Small intestine (tissue), 7 donors: ENCODE results near the gene SULT1A2. TPM values are rescaled to one million over a fixed set of nuclear protein-coding genes. Genes with fewer than 3 reads are reported as not detected.
"Not testable (repeated sequence)": the region's sequence is repeated elsewhere in the genome, so short reads cannot be mapped to it uniquely, and the experiment has no call there.

Experiments used
- DNase-seq, 2 donors: peaks; one replicate each; pipeline versions ENCODE4 v3.0.0 to v3.0.0-alpha.2; 2013
- FAIRE-seq: peaks from 2 replicates; lab custom pipeline; 2012; peaks lifted over from hg19 to GRCh38; lab: Jason Lieb, UNC
- H3K27ac ChIP-seq, 3 donors: one replicate each; pipeline ENCODE4 v1.5.1; 2013; ENCODE audit warnings: low read length in 2 of 3, mild to moderate bottlenecking in 2 of 3, control low read depth in 1 of 3, inconsistent platforms in 1 of 3, low read depth in 1 of 3, moderate library complexity in 1 of 3
- H3K27me3 ChIP-seq, 3 donors: one replicate each; pipeline ENCODE4 v1.6.1; 2013; ENCODE audit warnings: low read length in 3 of 3, inconsistent platforms in 1 of 3; ENCODE audit not compliant: control insufficient read depth in 3 of 3, insufficient read depth in 3 of 3
- H3K36me3 ChIP-seq, 3 donors: one replicate each; pipeline ENCODE4 v1.6.1; 2013; ENCODE audit warnings: low read length in 3 of 3, inconsistent platforms in 1 of 3, low read depth in 1 of 3, mild to moderate bottlenecking in 1 of 3, moderate library complexity in 1 of 3; ENCODE audit not compliant: control insufficient read depth in 3 of 3, insufficient read depth in 2 of 3
- H3K4me1 ChIP-seq, 3 donors: one replicate each; pipeline ENCODE4 v1.6.1; 2013; ENCODE audit warnings: low read length in 2 of 3, inconsistent platforms in 1 of 3, low read depth in 1 of 3, mild to moderate bottlenecking in 1 of 3, moderate library complexity in 1 of 3; ENCODE audit not compliant: control insufficient read depth in 3 of 3, insufficient read depth in 2 of 3
- H3K4me3 ChIP-seq, 3 donors: one replicate each; pipeline ENCODE4 v1.5.1; 2013; ENCODE audit warnings: low read length in 3 of 3, control low read depth in 1 of 3, inconsistent platforms in 1 of 3, low read depth in 1 of 3, mild to moderate bottlenecking in 1 of 3, moderate library complexity in 1 of 3
- H3K9me3 ChIP-seq, 2 donors: one replicate each; pipeline ENCODE4 v1.6.1; 2013; ENCODE audit warnings: low read depth in 1 of 2, low read length in 1 of 2; ENCODE audit not compliant: control insufficient read depth in 2 of 2, insufficient read depth in 1 of 2
- WGBS, 3 donors: extraction: QIAGEN DNeasy Blood & Tissue Kit; methylation state at CpG; one replicate each; pipeline ENCODE4 v1.1.7; 2013; 5-methylcytosine and 5-hydroxymethylcytosine counted together
- polyA plus RNA-seq, 4 donors: library from polyadenylated mRNA; stranded (reverse) in 3 of 4; unstranded in 1 of 4; fragments of 200-250 nt in 3 of 4; fragments of 120-200 nt in 1 of 4; gene quantifications; one replicate each; pipeline versions ENCODE4 v1.2.1 to v1.2.3, GENCODE V29; 2013
- donor health status: healthy with polysubstance abuse.
- donor health status: control.
- donor health status: control.
- donor health status: Bipolar disorder and iron deficiency.
- donor health status: healthy.

The SULT1A2 gene
- polyA plus RNA-seq, 4 donors: 6.5 to 321 (median 123) TPM

DNA sequence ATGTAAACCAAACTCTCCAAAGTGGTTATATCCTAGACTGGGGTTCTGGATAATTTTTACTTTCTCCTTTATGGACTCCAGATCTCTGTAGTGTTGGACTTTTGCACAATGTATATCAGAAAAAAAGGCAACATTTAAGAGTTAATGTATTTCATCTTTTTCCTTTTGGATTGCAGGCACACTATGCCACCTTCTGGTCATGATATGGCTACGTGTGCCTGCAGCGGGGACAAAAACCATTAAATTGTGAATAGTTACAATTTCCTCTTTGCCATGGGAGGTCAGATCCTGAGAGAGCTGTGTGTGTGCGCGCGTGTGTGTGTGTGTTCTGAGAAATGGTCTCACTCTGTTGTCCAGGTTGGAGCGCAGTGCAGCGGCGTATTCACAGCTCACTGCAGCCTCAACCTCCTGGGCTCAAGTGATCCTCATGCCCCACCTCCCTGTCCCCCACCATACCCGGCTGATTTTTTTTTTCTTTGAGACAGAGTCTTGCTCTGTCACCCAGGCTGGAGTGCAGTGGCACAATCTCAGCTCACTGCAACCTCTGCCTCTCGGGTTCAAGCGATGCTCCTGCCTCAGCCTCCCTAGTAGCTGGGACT lies 47.5 kb downstream of the SULT1A2 start:
- H3K9me3 ChIP-seq: no peaks in the 10 kb centered on the region
- H3K4me1 ChIP-seq: peaks cover 0 to 1% (median 0%) of the 10 kb centered on the region in 3 donors
- no peak overlapping the region for H3K27ac ChIP-seq
- H3K36me3 ChIP-seq: no peaks in the 10 kb centered on the region
- DNase-seq: peak; percentile 50 to 62
- no peak overlapping the region for H3K4me3 ChIP-seq
- no peaks in the 10 kb centered on the region for H3K27me3 ChIP-seq
- no peak for FAIRE-seq
- 34 to 50% (median 41%) methylated on average over 11 of the region's 11 CpGs for WGBS, 3 donors

DNA sequence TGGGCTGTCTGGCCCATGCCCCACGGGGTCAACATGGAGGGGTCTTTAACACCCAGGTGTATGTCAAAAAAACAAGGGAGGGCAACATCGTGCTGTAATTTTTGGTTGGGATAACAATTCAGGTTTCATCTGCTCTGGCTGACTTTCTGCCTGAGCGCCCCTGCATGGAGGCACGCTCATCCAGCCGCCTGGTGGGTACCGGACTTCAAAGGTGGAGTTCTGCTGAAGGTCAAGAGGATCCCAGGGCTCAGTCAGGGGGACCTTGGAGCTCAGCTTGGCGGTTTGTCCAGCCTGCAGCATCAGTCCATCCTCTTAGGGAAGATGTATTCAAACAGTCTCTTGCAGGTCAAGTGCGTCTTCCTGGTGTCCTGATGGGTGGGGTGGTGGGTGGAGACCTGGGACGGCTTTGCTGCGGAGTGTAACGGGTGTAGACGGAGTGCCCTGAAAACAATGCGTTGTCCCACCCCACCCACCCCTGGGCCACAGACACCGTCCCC lies 48.5 kb downstream of the SULT1A2 start:
- H3K36me3 ChIP-seq: no peaks in the 10 kb centered on the region
- H3K27me3 ChIP-seq: no peaks in the 10 kb centered on the region
- no peak overlapping the region for H3K4me3 ChIP-seq
- DNase-seq (no peak), FAIRE-seq (no peak)
- H3K9me3 ChIP-seq: no peaks in the 10 kb centered on the region
- WGBS, 3 donors: 79 to 85% (median 80%) methylated on average over 14 of the region's 14 CpGs
- peaks cover 0 to 4% (median 0%) of the 10 kb centered on the region in 3 donors for H3K4me1 ChIP-seq
- no peak overlapping the region for H3K27ac ChIP-seq

DNA sequence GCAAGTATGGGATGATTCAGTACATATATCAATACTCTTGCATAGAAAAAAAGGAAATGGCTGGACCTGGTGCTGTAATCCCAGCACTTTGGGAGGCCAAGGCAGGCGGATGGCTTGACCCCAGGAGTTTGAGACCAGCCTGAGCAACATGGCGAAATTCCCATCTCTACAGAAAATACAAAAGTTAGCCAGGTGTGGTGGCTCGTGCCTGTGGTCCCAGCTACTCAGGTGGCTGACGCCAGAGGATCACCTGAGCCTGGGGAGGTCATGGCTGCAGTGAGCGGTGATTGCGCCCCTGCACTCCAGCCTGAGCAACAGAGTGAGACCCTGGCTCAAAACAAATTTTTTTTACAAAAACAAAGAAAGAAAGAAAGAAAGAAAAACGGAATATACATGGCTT lies 50.2 kb downstream of the SULT1A2 start:
- FAIRE-seq (no peak), DNase-seq (no peak)
- H3K9me3 ChIP-seq: no peaks in the 10 kb centered on the region
- WGBS, 3 donors: 73 to 83% (median 74%) methylated on average over 7 of the region's 7 CpGs
- peaks cover 0 to 8% (median 0%) of the 10 kb centered on the region in 3 donors for H3K4me1 ChIP-seq
- no peak overlapping the region for H3K4me3 ChIP-seq
- H3K27me3 ChIP-seq: no peaks in the 10 kb centered on the region
- no peak overlapping the region for H3K27ac ChIP-seq
- H3K36me3 ChIP-seq: no peaks in the 10 kb centered on the region

- not testable (repeated sequence) for FAIRE-seq, H3K4me3 ChIP-seq, H3K9me3 ChIP-seq, H3K36me3 ChIP-seq, DNase-seq, H3K27ac ChIP-seq, H3K27me3 ChIP-seq, H3K4me1 ChIP-seq
- 70 to 87% (median 79%) methylated on average over 7 of the region's 7 CpGs for WGBS, 3 donors
Measured at GRCh38 chr16:28545964-28546363, 50.9 kb downstream of the SULT1A2 start.

DNA sequence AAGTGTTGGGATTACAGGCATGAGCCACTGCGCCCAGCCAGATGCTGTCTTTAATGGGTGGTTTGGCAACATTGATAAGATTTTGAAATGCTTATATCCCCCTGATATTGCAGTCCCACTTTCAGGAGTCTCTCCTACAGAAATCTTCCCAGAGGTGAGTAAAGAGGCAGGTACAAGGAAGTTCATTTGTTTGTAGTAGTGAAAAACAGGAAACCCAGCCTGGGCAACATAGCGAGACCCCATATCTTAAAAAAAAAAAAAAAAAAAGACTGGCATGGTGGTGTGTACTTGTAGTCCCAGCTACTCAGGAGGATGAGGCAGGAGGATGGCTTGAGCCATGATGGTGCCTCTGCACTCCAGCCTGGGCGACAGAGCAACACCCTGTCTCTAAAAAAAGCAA lies 51.9 kb downstream of the SULT1A2 start:
- peaks cover 0 to 8% (median 0%) of the 10 kb centered on the region in 3 donors for H3K4me1 ChIP-seq
- H3K9me3 ChIP-seq: no peaks in the 10 kb centered on the region
- WGBS, 3 donors: 82 to 89% (median 86%) methylated on average over 3 of the region's 3 CpGs
- FAIRE-seq (no peak), DNase-seq (no peak)
- H3K36me3 ChIP-seq: no peaks in the 10 kb centered on the region
- H3K27ac ChIP-seq: no peak overlapping the region
- no peaks in the 10 kb centered on the region for H3K27me3 ChIP-seq
- no peak overlapping the region for H3K4me3 ChIP-seq

DNA sequence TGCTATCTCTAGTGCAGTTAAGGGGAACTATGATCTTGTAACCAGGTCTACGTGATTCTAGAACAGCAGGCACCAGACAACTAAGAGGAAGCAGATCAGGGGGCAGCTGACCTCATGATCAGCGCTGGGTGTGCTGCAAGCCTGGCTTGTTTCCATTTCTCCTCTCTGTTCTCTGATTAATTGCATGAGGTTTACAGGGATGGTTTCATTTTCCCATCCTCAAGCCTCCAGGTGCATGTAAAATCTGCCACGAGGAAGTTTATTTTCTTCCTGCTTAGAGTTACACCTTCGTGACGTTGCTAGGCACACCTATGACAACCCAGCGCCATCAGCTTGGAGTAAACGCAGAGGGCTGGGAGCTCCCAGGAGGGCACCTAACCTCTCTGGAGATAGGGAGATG lies 53.8 kb downstream of the SULT1A2 start:
- Histone ChIP-seq H3K4me3 (peak overlapping the region in 2 of 3 donors; percentile 1 to 11), H3K27ac (peak overlapping the region in 2 of 3 donors; percentile 74 to 88), H3K36me3 (no peaks in the 10 kb centered on the region), H3K9me3 (no peaks in the 10 kb centered on the region), H3K4me1 (peaks cover 0 to 8% (median 0%) of the 10 kb centered on the region in 3 donors), H3K27me3 (no peaks in the 10 kb centered on the region)
- WGBS, 3 donors: 10 to 35% (median 28%) methylated on average over 7 of the region's 7 CpGs
- FAIRE-seq (no peak), DNase-seq (peak; percentile 90 to 94)

DNA sequence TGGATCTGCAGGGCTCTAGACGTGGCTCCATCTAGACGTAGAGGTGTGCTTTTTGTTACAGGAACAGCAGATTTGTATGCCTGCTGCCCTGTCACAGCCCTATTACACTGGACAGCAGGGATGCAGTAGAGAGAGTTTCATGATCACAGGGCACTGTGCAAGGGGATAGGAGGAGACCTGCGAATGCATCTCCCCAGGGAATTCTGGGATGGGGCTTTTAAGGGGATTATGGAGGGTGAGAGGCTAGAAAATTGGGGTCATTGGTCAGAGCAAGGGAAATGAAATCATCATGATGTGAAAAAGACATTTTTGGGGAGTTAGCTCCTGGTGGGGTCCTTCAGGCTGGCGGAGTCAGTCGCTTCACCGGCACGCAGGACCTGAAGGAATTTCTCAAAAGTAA lies 54.2 kb downstream of the SULT1A2 start:
- Histone ChIP-seq H3K4me1 (peaks cover 0 to 8% (median 0%) of the 10 kb centered on the region in 3 donors), H3K9me3 (no peaks in the 10 kb centered on the region), H3K4me3 (no peak overlapping the region), H3K36me3 (no peaks in the 10 kb centered on the region), H3K27me3 (no peaks in the 10 kb centered on the region), H3K27ac (peak overlapping the region in 2 of 3 donors; percentile 74 to 88)
- FAIRE-seq: no peak
- no peak for DNase-seq
- 28 to 77% (median 50%) methylated on average over 7 of the region's 7 CpGs for WGBS, 3 donors
